Measurements from ENCODE around the gene ASB18.

ASB18 gene

GRCh38 chr2:236241181-236242056 lies 22.8 kb downstream of the ASB18 start:
- H3K4me3 ChIP-seq (ENCODE audit: low read length), result no peak overlapping the region
- TF ChIP-seq ZNF274 (IDR thresholded peaks at IDR 0.05; ENCODE audit: low read depth, low read length), result no peak

GRCh38 chr2:236240228-236240990 lies 23.8 kb downstream of the ASB18 start:
- no peak overlapping the region for H3K4me3 ChIP-seq (ENCODE audit: low read length)
- TF ChIP-seq ZNF274 (IDR thresholded peaks at IDR 0.05; ENCODE audit: low read depth, low read length), result no peak

DNA sequence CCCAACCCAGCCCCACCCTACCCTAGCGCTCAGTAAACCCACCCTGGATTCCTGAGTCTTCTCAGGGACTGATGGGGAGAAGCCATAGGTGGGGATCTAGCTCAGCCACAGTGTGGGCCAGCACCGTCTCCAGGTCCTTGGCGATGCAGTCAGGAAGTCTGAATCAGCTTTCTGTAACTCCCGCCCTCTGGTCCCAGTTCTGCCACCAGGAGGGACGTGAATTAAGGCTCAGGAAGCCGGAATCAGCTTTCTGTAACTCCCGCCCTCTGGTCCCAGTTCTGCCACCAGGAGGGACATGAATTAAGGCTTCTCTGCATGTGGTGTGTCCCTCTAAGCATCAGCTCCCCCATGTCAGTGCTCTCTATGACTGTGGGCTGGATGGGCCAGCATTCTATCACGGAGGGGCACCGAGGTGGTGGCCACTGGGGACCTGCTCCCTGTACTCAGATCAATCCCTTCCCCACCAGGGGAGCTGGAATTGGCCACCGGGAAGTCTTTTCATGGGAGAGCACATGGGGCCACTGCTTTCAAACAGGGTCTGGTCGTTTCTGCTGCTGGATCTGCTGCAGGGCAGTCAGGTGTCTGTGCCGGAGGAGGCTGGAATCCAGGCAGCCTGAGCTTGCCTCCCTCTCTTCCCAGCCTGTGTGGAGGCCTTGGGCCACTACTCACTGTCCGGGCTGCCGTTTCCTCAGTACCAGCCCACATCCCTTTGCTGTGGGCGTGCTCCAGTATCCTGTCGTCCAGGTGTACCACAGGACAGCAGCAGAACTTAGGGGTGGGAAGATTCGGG lies 24.7 kb downstream of the ASB18 start:
- no peak overlapping the region for H3K4me3 ChIP-seq (ENCODE audit: low read length)
- TF ChIP-seq ZNF274 (IDR thresholded peaks at IDR 0.05; ENCODE audit: low read depth, low read length), result no peak

DNA sequence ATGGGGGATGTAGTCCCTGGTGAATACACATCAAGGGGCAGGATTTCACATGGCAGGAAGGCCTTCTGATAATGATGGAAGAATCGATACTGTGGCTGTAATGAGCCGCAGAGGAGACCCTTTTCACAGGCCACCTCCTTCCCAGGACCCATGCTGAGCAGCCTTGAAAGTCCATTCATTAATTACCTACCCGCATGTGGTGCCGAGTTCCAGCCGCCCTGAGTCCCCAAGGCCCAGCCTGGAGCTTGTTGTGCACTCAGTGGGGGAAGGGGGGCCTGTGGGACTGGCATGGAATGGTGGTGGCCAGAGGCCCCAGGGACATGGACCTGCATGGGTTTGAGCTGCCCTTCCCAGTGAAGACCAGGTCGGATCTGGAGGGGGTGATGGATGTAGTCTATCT lies 25.5 kb downstream of the ASB18 start:
- H3K4me3 ChIP-seq (ENCODE audit: low read length), result no peak overlapping the region
- no peak for TF ChIP-seq ZNF274 (IDR thresholded peaks at IDR 0.05; ENCODE audit: low read depth, low read length)

DNA sequence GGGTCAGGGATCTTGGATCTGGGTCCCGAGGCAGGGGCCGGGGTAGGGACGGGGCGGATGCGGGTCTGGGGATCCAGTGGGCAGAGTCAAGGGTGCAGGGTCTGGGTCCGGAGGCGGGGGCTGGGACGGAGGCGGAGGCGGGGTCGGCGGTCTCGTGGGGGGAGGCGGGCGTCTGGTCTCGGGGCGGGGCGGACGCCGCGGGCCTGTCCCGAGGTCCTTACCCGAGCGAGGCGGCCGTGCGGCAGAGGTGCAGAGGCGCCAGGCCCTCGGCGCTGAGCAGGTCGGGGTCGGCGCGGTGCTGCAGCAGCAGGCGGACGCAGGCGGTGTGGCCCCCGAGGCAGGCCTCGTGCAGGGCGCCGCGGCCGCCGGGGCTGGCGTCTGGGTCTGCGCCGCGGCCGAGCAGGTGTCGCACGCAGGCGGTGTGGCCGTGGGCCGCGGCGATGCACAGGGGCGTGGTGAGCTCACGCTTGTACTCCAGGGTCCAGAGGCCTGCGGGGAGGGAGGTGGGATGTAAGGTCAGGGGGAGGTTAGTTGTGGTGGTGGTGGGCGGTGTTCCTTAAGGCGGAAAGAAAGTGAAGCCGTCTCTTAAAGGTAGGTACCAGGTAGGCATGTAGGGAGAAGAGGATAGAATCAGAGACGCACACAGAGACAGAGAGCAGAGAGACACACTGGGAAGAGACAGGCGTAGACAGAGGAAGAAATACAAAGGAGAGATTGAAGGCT lies 26.6 kb downstream of the ASB18 start:
- no peak overlapping the region for H3K4me3 ChIP-seq (ENCODE audit: low read length)
- TF ChIP-seq ZNF274 (IDR thresholded peaks at IDR 0.05; ENCODE audit: low read depth, low read length), result no peak

DNA sequence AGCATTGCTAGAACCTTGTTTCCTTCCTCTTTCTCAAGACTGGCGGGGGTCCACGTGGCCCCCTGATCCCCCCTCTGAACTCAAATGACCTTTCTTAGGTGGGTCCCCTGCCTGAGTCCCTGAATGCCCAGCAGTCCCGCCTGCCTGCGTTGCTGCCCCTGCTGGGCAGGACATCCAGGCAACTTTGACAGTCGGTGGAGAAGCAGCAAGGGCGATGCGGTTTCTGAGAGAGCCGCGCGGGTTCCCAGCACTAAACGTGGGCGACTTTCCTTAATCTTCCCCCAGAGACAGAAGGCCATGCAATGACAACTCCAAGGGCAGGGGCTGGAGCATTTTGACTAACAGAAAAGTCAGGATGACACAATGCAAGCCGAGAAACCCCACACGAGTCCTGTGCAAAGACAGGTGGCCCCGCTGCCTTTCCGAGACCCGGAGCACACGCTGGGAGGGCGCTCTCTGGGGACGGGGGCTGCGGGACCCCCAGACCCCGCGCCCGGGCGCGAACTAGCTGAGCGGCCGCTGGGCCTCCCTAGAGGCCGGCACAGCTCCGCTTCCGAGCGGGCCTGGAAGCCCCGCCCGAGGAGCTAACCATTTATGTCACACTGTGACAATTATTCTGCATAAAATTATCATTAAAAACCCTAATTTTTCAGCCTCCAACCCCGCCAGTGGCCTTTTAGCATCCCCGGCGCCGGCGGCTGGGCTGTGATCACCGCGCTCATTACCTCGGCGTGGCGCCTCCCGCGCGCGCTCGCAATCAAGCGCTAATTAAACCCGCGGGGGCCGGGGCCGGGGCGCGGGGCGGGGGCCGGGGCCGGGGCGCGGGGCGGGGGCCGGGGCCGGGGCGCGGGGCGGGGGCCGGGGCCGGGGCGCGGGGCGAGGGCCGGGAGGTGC lies 27.4 kb downstream of the ASB18 start:
- no peak for TF ChIP-seq ZNF274 (IDR thresholded peaks at IDR 0.05; ENCODE audit: low read depth, low read length)
- no peak overlapping the region for H3K4me3 ChIP-seq (ENCODE audit: low read length)

- TF ChIP-seq ZNF274 (IDR thresholded peaks at IDR 0.05; ENCODE audit: low read depth, low read length), result no peak
- no peak overlapping the region for H3K4me3 ChIP-seq (ENCODE audit: low read length)
These were observed 35.0 kb downstream of the ASB18 start for GRCh38 chr2:236229186-236229585.

GRCh38 chr2:236223675-236224074 lies 40.5 kb downstream of the ASB18 start:
- no peak for TF ChIP-seq ZNF274 (IDR thresholded peaks at IDR 0.05; ENCODE audit: low read depth, low read length)
- no peak overlapping the region for H3K4me3 ChIP-seq (ENCODE audit: low read length)

DNA sequence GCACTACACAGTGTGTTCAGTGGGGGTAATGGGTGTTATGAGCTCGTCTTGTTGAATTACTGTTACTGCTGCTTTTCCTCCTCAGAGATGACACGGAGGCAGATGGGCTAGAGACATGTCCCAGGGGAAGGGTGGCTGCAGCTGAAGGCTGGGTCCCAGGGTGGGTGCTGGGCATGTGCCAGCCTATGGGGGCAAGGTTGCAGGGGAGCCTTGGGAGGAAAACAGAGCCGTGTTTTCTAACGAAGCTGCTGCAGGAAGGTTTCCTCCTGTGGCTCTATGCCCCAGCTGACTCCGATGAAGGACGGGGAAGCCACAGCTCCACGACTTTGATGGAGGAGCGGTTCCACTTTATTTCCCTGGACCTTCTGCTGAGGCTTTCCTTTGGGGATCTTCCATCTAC lies 42.4 kb downstream of the ASB18 start:
- H3K4me3 ChIP-seq (ENCODE audit: low read length), result no peak overlapping the region
- no peak for TF ChIP-seq ZNF274 (IDR thresholded peaks at IDR 0.05; ENCODE audit: low read depth, low read length)

DNA sequence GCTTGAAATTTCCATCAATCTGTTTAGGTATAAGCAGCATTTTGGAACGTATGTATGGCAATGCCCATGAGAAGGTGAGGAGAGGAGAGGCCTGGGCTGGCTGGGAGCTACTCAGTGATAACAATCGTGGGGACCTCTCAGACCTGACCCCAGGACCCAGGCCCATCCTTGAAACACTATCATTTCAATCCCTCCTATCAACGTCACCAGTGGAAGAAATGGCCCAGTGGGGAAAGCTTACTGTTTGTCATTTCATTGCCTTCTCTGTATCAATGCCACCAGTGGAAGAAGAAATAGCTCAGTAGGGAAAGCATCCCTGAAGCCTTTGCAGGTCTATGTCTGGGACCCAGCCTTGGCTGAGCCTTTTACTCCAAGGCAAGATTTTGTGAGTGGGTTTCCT lies 44.8 kb downstream of the ASB18 start:
- TF ChIP-seq ZNF274 (IDR thresholded peaks at IDR 0.05; ENCODE audit: low read depth, low read length), result no peak
- H3K4me3 ChIP-seq (ENCODE audit: low read length), result no peak overlapping the region

DNA sequence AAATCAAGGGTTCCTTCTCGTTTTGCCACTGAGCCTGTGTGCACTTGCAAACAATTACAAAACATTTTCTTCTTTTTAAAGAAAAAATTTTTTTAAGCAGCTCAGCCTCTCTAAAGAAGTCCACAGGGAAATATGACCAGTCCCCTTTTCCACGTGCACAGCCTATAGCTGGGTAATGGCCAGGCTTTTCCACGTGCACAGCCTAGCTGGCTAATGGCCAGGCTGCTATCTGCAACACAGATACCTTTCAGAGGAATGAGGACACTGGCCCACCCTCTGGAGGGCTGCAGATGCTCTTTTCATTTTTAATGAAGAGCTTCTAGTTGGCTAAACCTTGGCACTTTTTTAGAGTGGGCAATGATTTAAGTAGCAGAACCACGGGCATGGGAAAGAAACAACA lies 46.3 kb downstream of the ASB18 start:
- H3K4me3 ChIP-seq (ENCODE audit: low read length), result no peak overlapping the region
- no peak for TF ChIP-seq ZNF274 (IDR thresholded peaks at IDR 0.05; ENCODE audit: low read depth, low read length)

- TF ChIP-seq ZNF274 (IDR thresholded peaks at IDR 0.05; ENCODE audit: low read depth, low read length), result no peak
These were observed 47.5 kb downstream of the ASB18 start for GRCh38 chr2:236216711-236217110.

More at GRCh38 chr2:236216711-236217110, 47.5 kb downstream of the ASB18 start:
- no peak overlapping the region for H3K4me3 ChIP-seq (ENCODE audit: low read length)

Measured in GM08714 (cell line).